Measurements from ENCODE around the gene CYB5B. TPM values are rescaled to one million over a fixed set of nuclear protein-coding genes. Genes with fewer than 3 reads are reported as not detected.

Gene CYB5B, protein sequence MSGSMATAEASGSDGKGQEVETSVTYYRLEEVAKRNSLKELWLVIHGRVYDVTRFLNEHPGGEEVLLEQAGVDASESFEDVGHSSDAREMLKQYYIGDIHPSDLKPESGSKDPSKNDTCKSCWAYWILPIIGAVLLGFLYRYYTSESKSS
- 100 to 1,000 TPM; 153 to 160 TPM for total RNA-seq

DNA sequence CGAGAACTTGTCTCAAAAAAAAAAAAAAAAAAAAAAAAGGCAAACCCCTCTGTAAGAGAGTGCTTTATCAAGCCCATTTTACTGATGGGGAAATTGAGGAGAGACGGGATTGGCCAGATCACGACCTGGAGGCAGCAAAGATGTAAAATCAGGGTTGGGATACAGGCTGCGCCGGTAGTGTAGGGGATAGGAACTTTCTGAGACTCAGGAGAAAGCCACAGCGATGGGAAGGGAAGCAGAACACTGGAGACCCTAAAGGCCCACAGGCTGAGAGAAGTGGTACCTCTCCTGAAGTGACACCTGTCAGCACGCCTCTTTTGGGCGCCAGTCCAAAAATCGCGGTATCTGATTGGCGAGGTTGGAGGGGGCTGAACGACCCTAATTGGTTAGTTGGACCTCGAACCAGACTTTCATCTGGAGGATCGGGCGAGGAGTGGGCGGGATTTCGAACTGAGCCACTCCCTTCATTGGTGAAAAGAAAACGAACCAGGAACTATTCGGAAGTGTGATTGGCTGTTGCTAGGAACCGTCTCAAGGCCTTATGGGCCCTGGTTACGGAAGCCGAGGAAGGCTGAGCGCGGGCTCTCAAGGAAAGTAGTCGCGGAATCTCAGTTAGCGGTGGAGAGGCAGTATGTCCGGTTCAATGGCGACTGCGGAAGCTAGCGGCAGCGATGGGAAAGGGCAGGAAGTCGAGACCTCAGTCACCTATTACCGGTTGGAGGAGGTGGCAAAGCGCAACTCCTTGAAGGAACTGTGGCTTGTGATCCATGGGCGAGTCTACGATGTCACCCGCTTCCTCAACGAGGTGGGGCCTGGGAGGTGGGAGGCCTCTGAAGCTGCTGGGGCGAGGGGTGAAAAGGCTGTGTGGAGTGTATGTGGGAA lies at the start of gene CYB5B:
TSS of gene CYB5B (plus strand) at position 567 of the 882 bp plus-strand sequence. CDS start at position 632, 65 bp downstream.
- peak within 1 kb of the TSS; percentile 92 to 99 for H3K27ac Mint-ChIP-seq
- H3K36me3 Mint-ChIP-seq = peaks cover 27 to 43% of the 10 kb centered on the region in 2 donors
- ATAC-seq = peak; percentile 97 to 98
- DNase-seq (ENCODE audit: low spot score in 2 of 2) = peak; percentile 91 to 95
- H3K9me3 Mint-ChIP-seq = peaks cover 8 to 18% of the 10 kb centered on the region in 2 donors

DNA sequence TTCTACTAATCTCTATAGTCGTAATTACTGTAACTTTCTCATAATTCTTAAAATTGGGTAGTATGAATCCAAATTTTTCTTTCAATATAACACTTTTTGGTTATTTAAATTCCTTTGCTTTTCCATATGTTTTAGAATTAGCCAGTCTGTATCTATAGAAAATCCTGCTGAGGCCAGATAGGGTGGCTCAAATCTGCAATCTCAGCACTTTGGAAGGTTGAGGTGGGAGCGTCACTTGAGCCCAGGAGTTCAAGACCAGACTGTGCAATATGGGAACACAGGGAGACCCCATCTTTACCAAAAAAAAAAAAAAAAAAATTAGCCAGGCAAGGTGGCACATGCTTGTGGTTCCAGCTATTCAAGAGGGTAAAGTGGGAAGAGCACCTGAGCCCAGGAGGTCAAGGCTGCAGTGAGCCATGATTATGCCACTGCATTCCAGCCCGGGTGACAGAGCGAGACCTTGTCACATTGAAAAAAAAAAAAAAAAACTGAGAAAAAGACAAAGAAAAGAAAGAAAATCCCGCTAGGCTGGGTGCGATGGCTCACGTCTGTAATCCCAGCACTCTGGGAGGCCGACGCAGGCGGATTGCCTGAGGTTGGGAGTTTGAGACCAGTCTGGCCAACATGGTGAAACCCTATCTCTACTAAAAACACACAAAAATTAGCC lies 47.9 kb upstream of the CYB5B start:
- peaks cover 6 to 19% of the 10 kb centered on the region in 2 donors for H3K36me3 Mint-ChIP-seq
- ATAC-seq = no peak
- DNase-seq (ENCODE audit: low spot score in 2 of 2) = no peak
- peak overlapping the region in 1 of 2 donors; percentile 65 for H3K27ac Mint-ChIP-seq
- no peaks in the 10 kb centered on the region for H3K9me3 Mint-ChIP-seq

DNA sequence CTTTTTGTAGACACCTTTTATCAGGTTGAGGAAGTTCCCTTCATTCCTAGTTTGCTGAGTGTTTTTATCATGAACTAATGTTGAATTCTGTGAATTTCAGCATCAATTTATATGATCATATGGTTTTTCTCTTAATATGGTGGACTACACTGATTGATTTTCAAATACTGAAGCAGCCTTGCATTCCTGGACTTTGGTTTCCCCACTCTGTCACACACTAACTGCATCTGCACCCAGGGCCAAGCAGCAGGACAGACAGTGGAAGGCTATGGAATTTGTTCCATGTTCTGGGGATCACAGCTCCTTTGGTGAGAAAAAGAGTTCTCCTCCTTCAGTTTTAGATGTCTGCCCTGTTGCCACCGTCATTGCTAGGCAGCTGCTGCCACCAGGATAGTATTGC lies 46.4 kb upstream of the CYB5B start:
- no peaks in the 10 kb centered on the region for H3K9me3 Mint-ChIP-seq
- H3K27ac Mint-ChIP-seq = peak overlapping the region in 1 of 2 donors; percentile 72
- DNase-seq (ENCODE audit: low spot score in 2 of 2) (no peak), ATAC-seq (no peak)
- H3K36me3 Mint-ChIP-seq = peaks cover 10 to 32% of the 10 kb centered on the region in 2 donors

DNA sequence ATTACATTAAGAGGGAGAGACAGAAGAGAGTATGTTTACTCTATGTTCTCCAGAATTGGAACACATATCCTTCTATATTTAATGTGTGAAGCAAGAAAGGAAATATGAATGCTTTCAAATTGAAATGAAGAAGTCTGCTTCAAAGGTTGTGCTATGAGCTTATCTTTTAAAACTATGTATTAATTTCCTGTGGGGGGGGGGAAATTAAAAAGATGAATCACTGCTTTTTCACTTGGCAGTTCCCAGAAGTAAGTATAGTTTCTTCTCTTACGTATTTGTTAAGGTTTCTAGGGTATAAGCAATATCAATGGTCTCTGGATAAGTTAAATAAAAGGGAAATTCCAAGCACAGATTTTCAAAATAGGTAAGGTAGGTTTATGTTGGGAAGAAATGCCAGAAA lies 45.7 kb upstream of the CYB5B start:
- Mint-ChIP-seq H3K9me3 (no peaks in the 10 kb centered on the region), H3K27ac (peak overlapping the region; percentile 72 to 87), H3K36me3 (peaks cover 13 to 39% of the 10 kb centered on the region in 2 donors)
- no peak for ATAC-seq
- DNase-seq (ENCODE audit: low spot score in 2 of 2) = no peak

DNA sequence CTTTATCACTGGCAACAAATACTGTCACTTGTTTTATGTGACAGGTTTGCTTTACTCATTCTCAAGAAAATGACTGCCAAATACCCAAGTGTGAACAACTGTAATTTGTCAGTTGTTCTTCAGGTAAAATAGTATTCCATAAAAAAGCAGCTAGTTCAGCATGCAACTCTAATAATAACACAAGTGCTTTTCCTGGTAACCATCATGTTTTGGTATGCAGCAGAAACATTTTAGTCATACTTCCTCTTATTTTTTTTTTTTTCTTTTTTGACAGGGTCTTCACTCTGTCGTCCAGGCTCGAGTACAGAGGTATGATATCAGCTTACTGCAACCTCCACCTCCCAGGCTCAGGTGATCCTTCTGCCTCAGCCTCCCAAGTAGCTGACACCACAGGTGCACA lies 43.2 kb upstream of the CYB5B start:
- DNase-seq (ENCODE audit: low spot score in 2 of 2) (no peak), ATAC-seq (no peak)
- no peaks in the 10 kb centered on the region for H3K9me3 Mint-ChIP-seq
- peaks cover 34 to 53% of the 10 kb centered on the region in 2 donors for H3K36me3 Mint-ChIP-seq
- H3K27ac Mint-ChIP-seq = peak overlapping the region in 1 of 2 donors; percentile 68

DNA sequence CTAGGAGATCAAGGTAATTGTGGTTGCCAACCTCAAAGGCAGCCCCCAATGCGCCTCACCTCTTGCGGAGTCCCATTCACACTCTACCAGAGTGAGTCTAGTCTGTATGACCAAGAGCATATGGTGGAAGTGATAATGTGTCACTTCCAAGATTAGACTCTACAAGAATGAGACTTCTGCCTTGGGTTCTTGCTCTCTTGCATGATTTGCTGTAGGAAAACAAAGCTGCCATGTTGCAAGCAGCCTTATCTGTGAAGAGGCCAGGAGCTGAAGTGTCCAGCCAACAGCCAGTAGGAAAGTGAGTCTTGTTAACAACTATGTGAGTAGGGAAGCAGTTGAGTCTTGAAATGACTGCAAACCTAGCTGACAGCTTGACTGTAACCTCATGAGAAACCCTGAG lies 42.0 kb upstream of the CYB5B start:
- Mint-ChIP-seq H3K27ac (peak overlapping the region in 1 of 2 donors; percentile 72), H3K36me3 (peaks cover 34 to 49% of the 10 kb centered on the region in 2 donors), H3K9me3 (no peaks in the 10 kb centered on the region)
- DNase-seq (ENCODE audit: low spot score in 2 of 2) = no peak
- no peak for ATAC-seq

DNA sequence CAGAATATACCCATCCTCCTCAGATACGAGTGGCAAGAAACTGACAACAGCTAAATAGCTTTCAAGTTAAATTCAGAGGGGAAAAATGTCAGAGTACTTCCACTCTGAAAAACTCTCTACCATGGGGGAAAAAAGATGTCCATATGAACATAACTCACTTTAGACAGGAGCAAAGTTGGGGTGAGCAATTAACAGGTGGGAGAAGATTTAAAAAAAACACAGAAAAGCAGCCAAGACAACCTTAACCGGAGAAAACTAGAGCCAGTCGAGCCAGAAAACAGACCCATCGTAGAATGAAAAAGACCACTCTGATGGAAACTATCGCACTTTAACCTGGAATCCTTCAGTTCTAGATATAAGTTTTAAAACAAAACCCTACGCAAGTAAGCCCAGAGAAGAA lies 39.4 kb upstream of the CYB5B start:
- Mint-ChIP-seq H3K27ac (peak overlapping the region; percentile 95 to 96), H3K9me3 (no peaks in the 10 kb centered on the region), H3K36me3 (peaks cover 28 to 42% of the 10 kb centered on the region in 2 donors)
- DNase-seq (ENCODE audit: low spot score in 2 of 2) (no peak), ATAC-seq (no peak)

DNA sequence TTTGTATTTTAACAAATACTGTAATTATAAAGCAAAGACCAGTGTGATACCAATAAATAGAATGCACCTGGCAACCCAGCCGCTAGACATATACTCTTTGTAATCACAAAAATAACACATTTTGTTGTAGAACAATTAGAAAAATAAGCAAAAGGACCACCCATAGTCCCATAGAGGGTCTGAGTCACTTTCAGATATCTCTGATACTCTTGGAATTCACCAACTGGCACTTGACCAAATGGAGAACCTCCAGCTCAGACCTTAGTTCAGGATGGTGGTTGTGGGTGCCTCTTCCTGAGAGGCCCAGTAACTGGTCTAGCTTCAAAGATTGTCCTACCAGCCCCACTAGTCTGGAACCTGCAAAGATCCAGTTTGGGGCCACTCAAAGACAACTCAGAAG lies 37.8 kb upstream of the CYB5B start:
- Mint-ChIP-seq H3K36me3 (peaks cover 28 to 36% of the 10 kb centered on the region in 2 donors), H3K27ac (peak overlapping the region in 1 of 2 donors; percentile 96), H3K9me3 (no peaks in the 10 kb centered on the region)
- no peak for ATAC-seq
- no peak for DNase-seq (ENCODE audit: low spot score in 2 of 2)

DNA sequence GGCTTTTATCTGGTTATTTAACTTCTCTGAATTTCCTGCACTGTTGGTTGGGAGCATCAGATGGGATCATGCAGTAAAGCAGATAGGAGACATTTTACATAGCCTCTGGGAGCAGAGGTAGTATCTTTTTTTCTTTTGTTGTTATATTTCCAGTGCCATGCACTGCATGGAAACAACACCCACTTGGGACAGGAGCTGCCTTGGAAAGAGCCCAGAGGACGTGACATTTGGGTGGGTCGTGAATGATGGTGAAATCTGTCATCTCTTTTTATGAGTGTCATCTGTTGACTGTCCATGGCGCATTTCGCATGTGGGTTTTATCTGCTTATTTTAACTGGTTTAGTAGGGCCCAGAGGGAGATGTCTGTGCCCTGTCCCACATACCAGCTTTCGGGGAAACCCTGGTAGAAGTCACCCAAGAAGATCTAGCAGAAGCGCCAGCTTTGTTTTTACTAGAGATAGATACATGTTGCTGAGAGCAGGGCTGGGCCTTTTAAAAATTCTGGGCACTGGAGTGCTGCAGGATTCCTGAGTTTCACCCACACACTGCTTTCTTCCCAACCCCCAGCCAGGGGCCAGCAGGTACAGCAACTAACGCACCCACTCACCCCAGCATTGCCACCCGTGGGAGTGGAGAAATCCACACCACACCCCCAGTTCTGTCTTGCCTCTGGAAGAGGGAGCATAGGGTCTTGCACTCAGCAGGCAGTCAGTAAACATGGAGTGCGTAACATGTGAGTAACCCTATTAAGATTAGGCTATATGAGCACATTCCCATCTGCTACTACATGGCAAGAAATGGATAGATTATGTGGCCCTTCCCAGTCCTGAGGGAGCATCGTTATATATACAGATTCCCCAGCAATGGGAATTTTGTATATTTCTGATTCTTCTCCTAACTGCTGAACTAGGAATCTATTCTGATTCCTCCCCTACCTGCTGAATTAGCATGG lies 30.2 kb upstream of the CYB5B start:
- Mint-ChIP-seq H3K9me3 (no peaks in the 10 kb centered on the region), H3K36me3 (no peaks in the 10 kb centered on the region), H3K27ac (no peak overlapping the region)
- DNase-seq (ENCODE audit: low spot score in 2 of 2) (no peak), ATAC-seq (no peak)

DNA sequence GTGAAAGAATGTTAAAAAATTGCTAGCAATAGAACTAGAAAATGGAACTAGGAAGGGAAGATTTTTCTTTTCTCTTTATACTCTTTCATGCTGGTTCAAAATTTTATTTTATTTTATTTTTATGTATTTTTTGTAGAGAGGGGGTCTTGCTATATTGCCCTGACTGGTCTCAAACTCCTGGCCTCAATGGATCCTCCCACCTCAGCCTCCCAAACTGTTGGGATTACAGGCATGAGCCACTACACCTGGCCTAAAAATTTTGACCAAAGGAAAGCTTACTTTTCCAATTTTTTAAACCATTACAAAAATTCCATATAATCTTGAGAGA lies 28.6 kb upstream of the CYB5B start:
- DNase-seq (ENCODE audit: low spot score in 2 of 2) = no peak
- no peaks in the 10 kb centered on the region for H3K36me3 Mint-ChIP-seq
- peak overlapping the region in 1 of 2 donors; percentile 69 for H3K27ac Mint-ChIP-seq

DNA sequence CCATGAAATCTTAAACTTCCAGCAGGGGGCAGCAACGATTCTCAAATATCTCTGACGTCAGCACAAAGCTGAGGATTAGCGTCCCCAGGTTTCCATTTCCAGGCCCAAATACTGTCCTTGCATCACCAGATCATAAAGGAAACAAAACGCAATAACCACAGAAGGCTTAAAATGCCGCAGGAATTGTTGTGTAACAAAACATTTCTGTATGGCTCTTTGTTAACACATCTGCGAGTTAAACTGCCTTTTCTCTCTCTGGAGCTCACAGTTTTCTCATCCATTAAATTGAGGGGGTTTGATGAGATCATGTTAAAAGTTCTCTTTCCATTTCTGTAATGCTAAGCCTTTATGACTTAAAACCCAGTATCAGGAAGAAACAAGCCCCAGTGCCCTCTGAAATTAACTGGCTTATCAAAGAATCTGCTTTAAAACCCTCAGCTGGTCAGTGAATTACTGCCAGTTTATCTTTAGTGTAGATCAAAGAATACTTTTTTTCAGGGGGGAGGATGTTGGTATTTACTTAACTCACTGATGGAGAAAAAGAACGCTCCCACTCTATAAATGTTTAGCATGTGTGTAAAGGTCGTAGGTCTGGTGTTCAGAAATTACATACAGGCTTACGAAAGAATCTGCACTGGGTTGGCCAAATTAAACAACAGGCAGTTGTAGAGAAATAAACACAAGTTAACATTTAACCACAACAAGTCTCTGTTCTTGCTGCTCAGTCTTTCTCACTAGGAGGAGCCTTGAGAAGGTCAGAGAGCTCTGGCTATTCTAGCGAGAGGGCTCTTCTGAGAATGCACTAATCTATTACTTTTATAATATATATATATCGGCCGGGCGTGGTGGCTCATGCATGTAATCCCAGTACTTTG lies 28.0 kb upstream of the CYB5B start:
- Mint-ChIP-seq H3K9me3 (no peaks in the 10 kb centered on the region), H3K27ac (peak overlapping the region in 1 of 2 donors; percentile 69), H3K36me3 (no peaks in the 10 kb centered on the region)
- DNase-seq (ENCODE audit: low spot score in 2 of 2) = peak in 1 of 2 donors; percentile 78
- peak; percentile 80 to 85 for ATAC-seq

More for the DNA sequence above, 28.6 kb upstream of the CYB5B start:
- H3K9me3 Mint-ChIP-seq = no peaks in the 10 kb centered on the region
- ATAC-seq = peak in 1 of 2 donors; percentile 11

DNA sequence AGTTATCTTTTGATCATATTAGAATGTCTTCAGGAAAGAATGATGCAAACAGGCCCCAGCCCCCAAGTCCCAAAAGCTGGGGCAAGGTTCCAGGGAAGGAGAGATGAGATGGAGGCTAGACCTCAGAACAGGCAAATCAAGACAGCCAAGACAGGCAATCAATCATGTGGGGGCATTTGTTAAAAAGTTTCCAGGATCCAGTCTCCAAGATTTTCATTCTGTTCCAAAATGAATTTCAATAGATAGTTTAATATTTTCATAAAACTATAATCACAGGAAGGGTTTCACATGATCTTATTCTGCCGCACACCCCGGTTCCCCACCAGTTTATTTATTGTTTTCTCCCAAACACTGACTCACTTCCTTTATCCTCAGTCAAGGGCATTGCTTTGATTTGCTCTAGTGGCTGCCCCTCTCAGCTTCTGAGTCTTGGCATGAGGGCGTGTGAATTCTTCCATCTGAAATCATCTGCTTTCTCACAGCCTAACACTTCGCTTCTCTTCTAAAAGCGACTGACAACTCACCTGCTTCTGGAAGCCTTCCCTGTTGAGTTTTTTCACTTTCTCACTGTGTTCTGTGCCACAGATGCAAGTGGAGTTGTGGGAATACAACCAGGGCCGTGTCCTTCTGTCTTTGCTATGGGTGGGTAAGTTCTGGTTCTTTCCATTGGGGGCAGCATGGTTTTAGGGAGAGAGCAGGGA lies 26.4 kb upstream of the CYB5B start:
- Mint-ChIP-seq H3K36me3 (no peaks in the 10 kb centered on the region), H3K27ac (no peak overlapping the region), H3K9me3 (no peaks in the 10 kb centered on the region)
- DNase-seq (ENCODE audit: low spot score in 2 of 2) (no peak), ATAC-seq (no peak)

DNA sequence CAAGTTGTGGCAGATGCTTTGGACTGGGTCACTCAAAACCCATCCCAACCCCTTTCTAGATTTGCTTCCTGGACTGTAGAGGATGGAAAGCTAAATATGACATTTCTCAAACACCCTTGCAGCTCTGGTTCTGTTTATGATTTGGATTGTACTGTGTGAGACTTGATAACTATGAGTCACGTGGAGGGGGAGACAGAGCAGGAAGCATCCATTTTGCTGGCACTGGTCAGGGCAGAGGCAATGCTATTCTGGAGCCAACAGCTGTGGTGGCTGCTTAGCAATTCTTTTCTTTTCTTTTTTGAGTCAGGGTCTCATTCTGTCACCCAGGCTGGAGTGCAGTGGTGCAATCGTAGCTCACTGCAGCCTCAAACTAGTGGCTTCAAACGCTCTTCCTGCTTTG lies 25.1 kb upstream of the CYB5B start:
- Mint-ChIP-seq H3K9me3 (no peaks in the 10 kb centered on the region), H3K36me3 (no peaks in the 10 kb centered on the region), H3K27ac (no peak overlapping the region)
- peak; percentile 52 to 60 for ATAC-seq
- no peak for DNase-seq (ENCODE audit: low spot score in 2 of 2)

DNA sequence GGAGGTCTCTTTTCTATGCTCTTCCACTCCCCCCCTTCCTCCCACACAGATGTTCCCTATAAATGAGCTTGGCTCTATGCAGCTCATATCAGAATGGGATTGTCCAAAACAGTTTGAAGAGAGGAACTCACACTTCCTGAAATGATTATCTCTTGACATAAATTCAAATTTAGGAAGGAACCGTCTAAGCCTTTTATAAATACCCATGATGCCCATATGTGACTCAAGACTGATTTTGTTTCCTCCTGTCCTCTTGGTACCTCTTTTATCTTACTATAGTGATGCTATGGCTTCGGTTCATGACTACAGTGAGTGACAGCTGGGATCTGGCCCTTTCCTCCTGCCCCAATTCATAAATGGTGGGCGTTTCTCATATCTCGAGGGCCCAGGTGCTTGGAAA lies 22.0 kb upstream of the CYB5B start:
- Mint-ChIP-seq H3K9me3 (no peaks in the 10 kb centered on the region), H3K27ac (no peak overlapping the region), H3K36me3 (no peaks in the 10 kb centered on the region)
- ATAC-seq (peak in 1 of 2 donors; percentile 65), DNase-seq (ENCODE audit: low spot score in 2 of 2) (no peak)

DNA sequence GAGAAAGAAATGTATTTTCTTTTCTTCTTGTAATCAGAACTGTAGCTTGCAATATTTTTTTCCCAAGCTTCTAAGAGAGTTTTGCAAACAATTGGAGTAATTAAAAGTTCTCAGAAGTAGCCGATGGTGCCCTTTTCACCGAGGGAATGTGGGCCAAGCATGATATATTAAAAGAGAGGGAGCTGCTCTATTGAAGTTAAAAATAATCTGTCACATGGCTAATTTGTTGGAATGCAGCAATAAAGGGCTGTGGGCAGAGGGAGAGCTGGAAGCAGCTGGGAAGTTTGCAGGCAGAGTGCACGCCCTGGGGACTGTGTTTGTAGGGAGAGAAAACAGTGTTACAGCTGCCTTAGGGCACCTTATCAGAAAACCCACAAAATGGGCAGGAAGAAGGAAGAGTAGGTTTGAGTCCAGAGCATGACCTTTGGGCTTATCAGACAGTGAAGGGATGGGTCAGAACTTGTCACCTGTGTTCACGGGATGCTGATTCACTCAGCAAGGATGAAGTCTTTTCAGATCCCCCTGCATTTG lies 20.1 kb upstream of the CYB5B start:
- H3K9me3 Mint-ChIP-seq = no peaks in the 10 kb centered on the region
- DNase-seq (ENCODE audit: low spot score in 2 of 2) (peak in 1 of 2 donors; percentile 2), ATAC-seq (no peak)
- no peak overlapping the region for H3K27ac Mint-ChIP-seq
- no peaks in the 10 kb centered on the region for H3K36me3 Mint-ChIP-seq

All from activated naive CD4-positive, alpha-beta T cell treated with anti-CD3 and anti-CD28 coated beads, Interleukin-2, amount 50 U/mL, for 72 hours (primary cell).